Measurements from ENCODE around the gene SYS1. TPM values are rescaled to one million over a fixed set of nuclear protein-coding genes. Genes with fewer than 3 reads are reported as not detected.
A peak's percentile ranks its signal among the peaks of the same experiment; 100 is the strongest.

The SYS1 gene
- polyA plus RNA-seq, 1 donor: 18.7 TPM

DNA sequence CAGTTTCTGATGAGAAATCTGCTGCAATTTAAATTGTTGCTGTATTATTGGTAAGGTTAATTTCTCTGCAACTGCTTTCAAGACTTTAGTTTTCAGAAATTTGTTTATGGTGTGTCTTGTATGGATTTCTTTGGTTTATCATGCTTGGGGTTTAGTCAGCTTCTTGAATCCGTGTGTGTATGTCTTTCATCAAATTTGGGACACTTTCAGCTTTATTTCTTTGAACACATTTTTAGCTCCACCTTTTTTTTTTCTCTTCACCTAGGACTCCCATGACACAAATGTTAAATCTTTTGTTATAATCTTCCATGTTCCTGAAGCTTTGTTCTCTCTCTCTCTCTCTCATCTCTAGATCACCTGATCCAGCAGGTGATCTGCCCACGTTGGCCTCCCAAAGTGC lies 28.6 kb downstream of the SYS1 start:
- DNase-seq: no peak

DNA sequence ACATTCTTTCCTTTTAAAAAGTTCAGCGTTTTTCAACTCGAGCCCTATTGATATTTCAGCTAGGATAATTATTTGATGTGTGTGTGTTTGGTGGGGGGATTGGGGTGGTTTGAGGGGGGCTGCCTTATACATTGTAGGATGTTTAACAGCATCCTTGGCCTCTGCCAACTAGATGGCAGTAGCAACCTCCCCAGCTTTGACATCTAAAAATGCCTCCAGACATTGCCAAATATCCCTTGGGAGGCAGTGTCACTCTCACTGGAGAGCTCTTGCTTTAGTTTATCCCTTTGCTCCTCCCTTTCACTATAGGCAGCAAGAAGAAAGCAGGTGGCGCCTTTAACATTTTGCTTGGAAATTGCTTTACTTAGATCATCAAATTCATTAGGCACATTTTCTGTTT lies 29.8 kb downstream of the SYS1 start:
- DNase-seq: no peak

DNA sequence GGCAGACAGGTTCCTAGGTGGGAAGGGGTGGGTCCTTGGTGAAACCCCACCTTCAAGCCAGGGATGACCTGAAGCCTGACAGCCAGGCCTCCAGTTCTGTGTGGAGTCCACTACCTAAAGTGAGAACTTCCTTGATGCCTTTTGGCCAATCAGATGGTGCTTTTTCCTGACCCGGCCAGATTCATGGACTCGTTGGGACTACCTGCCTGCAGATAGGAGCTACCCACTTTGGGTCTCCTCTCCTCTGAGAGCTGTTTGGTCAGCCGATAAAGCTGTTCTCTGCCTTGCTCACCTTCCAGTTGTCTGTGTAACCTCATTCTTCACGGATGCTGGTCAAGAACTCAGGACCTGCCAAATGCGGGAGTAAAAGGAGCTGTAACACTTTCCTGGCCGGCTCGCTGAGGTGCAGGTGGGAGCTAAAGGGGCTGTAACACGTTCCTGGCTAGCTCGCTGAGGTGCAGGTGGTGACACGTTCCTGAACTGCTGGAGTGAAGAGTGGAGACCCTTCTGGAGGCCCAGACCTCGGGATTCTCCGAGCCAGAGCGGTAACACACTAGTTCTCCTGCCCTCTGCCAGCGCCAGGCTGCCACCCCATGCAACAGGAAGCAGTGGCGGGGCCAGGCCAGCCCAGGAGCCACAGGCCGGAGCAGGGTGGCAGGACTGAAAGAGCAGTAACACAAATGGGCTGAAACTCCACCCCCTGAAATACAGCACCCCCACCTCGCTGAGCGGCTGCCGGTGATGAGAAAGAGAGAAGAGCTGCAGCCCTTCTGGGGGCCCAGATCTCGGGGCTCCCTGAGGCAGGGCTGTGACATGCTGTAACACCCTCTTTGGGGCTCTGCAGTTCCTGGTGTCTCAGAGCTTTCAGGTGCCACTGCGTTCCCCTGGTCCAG lies 31.5 kb downstream of the SYS1 start:
- DNase-seq: no peak

DNA sequence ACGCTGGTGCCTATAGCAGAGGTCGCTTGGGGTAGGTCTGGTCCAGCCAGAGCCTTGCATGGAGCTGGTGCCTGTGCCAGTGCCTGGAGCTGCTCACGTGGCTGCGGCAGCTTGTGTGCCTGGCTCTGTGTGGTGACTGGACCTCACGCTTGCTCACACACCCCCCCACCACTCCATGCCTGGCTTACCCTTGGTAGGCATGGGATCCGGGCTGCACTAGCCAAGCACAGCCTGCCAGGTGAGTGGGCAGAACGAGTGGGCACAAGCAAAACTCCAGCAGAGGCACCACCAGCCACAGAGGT lies 32.1 kb downstream of the SYS1 start:
- DNase-seq: no peak

DNA sequence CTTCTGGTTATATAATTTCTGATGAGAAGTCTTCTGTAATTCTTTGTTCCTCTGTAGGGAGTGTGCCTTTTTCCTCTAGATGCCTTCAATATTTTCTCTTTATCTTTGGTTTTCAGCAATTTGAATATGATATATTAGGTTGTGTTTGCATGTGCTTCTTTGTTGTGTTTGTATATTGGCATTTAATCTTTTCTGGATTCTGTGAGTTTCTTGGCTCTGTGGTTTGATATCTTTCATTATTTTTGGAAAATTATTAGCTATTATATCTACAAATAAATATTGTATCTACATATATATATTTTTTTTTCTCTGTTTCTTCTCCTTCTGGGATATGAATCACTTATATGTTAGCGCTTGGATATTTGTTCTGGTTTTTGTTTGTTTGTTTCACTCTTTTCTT lies 36.1 kb downstream of the SYS1 start:
- no peak for DNase-seq

DNA sequence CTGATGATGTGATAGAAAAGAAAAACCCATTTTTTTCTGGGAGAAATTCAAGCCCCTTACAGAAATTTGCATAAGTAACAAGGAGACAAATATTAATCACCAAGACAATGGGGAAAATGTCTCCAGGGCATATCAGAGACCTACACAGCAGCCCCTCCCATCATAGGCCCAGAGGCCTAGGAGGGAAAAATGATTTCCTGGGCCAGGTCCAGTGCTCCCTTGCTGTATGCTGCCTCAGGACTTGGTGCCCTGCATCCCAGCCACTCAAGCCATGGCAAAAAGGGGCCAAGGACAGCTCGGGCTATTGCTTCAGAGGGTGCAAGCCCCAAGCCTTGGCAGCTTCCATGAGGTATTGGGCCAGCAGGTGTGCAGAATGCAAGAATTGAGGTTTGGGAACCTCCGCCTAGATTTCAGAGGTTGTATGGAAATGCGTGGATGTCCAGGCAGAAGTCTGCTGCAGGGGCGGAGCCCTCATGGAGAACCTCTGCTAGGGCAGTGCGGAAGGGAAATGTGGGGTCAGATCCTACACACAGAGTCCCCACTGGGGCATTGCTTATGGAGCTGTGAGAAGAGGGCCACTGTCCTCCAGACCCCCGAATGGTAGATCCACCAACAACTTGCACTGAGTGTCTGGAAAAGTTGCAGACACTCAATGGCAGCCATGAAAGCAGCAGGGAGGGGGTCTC lies 37.5 kb downstream of the SYS1 start:
- DNase-seq: no peak

DNA sequence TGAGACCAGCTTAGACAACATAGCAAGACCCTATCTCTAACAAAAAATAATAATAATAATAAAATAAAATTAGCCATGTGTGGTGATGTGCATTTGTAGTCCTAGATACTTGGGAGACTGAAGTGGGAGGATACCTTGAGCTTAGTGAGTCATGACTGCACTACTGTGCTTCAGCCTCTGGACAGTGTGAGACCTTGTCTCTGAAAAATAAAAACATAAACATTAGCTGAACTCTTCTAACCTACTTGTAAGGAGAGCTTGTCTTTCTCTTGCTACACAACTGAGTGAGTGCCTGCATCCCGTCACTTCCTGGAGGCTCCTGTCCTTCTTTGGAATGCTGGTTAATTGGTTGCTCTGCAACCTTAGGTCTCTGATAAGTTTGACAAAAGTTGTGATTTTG lies 40.0 kb downstream of the SYS1 start:
- DNase-seq: no peak

DNA sequence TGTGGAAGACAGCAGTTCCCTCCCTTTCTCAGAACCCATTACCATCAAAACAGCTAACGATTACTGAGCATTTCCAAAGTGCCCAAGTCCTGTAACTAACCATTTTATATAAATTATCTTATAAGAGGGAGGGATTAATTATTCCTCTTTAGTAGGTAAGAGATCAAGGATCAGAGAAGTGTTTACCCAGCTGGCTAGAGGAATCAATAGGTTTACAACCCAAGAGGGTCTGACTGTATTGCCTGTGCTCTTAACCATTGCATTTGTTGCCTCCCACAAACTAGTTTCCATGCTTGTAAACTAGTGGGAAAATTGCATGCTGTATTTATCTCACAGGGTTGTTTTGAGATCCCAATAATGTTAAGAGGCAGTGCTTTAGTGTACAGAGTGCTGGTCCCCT lies 41.5 kb downstream of the SYS1 start:
- no peak for DNase-seq

DNA sequence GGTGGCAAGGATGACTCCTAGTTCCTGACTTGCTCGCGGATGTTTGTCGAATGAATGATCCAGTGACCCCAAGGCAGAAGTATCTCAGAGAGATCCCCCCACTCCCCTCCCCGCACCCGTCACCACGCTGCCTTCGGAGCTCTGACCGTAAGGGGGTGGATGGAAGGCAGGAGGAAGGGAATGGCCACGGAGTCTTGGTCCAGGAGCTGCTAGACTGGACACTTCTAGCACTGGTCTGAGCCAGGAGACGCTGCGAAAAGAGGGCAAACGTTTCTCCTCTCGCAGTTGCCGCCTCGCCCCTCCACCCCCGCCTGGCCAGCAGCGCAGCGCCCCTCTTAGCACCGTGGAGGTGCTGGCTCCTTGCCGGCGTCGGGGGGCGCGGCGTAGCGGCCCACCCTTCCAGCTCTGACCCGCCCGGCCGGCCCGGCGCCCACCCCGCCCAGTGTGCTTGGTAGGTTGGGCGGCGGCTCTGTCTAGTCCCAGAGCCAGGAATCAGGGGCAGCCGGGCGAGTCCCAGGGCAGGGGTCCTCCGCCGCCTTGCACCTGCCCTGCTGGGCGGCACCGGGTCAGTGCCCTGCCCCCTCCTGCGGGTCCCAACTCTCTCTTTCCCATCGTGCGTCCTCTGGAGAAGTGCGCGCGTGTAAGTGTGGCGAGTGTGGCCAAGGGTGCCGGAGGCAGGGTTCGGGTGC lies 42.8 kb downstream of the SYS1 start:
- DNase-seq: no peak

DNA sequence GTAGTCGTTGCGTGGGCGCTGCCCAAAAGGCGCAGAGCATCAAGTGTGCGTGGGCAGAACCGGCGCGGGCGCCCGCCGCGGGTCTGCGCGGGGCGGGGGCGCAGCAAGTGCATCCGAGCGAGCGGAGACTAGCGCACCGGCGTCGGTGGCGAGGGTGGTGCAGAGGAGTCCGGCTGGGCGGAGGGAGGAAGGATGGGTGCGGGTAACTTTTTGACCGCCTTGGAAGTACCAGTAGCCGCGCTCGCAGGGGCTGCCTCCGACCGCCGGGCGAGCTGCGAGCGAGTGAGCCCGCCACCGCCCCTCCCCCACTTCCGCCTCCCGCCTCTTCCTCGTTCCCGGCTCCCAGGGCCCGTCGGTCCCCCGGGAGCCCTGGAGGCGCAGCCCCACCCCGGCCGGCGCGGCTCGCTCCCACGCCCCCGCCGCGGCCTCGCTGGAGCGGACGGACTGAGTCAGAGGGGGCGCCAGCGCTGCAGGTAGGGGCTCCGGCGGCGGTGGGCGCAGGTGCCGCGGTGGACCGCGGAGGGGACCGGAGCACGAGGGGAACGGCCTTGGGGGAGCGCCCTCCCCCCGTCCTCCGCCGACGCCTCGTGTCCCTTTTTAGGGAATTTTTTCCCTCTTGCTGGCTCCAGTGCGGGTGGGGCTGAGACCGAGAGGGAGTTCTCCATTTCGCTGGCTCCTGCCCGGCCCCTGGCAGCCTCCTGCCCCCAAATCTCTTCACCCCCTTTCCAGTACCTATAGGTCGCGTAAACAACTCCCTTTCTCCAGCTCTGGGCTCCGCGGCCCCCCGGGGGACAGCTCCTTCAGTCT lies 43.5 kb downstream of the SYS1 start:
- no peak for DNase-seq

DNA sequence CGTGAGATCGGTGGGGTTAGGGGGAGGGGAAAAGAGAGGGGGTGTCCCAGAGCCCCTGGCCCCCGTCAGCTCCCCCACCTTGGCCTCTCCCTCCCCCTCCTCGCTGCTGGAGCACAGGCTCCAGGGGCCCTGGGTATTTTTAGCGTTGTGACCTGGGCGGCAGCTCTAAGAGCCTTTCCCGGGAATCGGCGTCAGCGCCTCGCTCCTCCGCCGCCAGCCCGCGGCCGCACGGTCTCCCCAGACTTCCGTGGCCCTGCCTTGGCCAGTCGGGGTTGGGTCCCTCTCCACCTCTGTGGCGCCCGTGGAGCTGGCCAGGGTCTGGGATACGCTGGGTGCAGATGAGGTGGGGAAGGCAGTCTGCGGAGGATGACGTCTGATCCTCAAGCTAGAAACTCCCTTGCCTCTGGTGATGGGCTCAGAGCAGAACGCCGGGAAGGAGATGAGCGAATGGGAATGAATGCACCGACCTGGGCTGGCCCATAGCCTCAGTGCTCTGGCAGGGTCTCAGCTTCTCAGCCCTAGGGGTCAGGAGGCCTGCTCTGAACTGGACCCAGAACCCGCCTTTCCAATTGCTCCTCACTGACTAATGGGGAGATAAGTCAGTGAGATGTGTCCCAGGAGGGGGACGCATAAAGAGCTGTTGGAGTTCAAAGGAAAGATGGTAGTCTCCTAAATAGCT lies 44.2 kb downstream of the SYS1 start:
- DNase-seq: no peak

DNA sequence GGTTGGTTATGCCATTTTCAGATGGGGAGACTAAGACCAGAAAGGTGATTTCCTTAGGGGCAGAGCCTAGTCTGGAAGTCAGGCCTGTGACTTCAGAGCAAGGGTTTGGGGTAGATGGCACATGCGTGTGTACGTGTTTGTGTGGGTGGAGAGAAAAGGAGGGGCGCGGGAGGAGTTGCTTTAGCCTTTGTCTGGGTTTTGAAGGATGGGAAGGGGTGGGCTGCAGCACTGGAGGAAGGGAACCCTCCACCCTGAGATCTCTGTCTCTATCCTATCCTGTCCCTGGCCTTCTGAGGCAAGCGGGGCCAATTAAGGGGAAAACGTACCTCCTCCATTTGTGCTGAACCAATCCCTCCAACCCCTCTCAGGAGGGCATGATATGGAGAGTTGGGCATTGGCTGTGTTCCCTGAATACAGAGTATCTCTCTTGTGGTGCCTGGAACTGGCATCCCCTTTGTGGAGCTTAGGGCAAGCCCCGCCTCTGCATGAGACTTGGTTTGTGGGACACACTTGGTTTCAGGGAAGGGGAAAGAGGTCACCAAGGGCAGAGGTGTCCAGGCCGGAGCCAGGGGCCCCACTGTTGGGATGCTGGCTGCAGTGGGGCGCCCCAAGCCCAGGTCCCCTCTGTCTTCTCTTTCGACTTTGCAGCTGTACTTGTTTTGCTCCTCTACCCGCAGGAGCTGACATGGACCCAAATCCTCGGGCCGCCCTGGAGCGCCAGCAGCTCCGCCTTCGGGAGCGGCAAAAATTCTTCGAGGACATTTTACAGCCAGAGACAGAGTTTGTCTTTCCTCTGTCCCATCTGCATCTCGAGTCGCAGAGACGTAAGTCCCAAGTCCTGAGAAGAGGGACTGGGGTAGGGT lies 45.1 kb downstream of the SYS1 start, which contains the start of gene DBNDD2:
Gene DBNDD2 (plus strand): TSS at position 507 of the 863 bp plus-strand sequence. CDS start 179 bp downstream, at position 686.
- DNase-seq: no peak

DNA sequence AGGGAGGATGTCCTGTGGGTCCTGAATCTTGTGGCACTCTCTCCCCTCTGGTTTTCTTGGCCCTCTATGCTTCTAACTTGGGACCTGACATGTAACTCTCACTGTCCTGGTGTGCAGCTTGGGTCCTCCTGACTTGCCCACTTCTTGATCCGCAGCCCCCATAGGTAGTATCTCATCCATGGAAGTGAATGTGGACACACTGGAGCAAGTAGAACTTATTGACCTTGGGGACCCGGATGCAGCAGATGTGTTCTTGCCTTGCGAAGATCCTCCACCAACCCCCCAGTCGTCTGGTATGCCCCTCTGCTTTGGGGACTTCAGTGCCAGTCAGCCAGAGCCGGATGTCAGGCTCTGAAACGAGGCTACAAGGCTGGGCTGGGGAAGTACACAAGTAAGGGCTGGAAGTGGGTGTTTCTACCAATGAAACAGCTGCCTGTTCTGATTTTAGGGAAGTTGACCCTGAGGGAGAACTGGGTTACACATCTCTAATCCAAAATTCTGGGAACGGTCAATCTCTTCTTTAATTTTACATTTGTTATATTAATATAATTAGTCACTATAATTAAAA lies 45.8 kb downstream of the SYS1 start:
- DNase-seq: no peak

DNA sequence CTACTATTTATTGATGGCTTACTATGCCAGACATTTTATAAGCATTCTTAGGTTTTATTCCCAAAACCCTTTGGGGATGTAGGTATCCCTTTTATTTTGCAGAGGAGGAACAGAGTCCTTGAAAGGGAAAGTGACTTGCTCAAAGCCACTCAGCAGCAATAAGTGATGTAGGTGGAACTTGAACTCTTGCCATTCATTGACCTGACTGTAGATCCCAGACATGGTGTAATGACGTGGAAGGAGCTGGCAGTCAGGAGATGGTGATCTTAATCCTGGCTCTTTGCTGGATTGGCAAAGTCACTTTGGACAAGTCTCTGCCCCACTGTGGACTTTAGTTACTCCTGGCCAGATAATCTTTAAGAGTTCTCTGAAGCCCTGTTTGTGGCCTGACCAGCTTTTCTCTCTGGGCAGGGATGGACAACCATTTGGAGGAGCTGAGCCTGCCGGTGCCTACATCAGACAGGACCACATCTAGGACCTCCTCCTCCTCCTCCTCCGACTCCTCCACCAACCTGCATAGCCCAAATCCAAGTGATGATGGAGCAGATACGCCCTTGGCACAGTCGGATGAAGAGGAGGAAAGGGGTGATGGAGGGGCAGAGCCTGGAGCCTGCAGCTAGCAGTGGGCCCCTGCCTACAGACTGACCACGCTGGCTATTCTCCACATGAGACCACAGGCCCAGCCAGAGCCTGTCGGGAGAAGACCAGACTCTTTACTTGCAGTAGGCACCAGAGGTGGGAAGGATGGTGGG lies 46.7 kb downstream of the SYS1 start:
- no peak for DNase-seq

DNA sequence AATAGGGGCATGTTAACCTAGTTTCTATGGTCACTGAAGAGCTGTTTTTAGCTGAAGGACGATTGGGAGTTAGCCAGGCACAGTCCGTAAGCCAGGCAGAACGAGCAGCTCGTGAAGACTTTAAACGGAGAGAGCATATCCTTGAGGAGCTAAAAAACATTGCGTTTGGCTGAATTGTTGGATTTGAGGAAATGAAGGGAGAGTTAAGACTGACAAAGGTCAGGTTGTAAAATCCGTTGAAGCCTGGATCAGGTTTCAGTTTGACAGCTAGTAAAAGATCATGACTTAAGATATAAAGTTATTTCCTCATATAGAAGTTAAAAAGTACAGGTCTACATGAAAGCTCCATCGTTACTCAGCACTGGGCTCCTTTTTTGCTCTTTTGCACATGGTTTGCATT lies 47.9 kb downstream of the SYS1 start:
- no peak for DNase-seq

DNA sequence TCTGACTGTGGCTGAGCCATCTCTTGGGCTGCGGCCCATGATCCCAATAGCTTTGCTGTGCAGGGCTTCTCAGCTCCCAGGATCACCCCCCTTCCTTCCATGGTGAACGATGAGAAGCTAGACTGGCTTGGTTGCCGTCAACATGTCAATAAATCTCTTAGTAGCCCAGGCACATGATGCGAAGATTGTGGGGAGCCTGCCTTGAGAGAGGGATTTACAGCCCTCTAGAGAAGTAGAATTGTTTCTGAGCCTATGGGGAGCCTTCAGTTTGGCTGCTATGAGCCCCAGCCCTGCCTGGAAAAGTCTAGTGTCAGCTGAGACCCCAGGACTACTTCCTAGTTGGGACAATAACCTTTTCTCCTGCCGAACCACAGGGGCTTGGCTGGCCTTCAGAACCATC lies 49.7 kb downstream of the SYS1 start:
- DNase-seq: no peak

DNA sequence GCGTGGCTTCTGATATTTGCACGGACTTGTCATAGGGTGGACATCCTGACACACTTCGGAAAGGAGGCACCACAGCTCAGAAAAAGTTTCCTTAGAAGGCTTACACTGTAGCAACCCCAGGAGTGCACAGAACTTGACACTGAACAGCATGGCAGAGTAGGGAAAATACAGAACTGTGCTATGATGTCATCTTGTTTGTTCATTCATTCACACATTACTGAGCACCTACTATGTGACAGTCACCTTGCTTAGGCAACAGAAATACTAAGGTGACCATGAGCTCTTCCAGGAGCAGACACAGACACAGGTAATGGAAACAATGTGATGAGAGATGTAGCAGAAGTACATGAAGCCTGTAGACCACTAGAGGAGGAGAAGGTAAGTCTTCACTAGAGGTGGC lies 50.5 kb downstream of the SYS1 start:
- DNase-seq: no peak

DNA sequence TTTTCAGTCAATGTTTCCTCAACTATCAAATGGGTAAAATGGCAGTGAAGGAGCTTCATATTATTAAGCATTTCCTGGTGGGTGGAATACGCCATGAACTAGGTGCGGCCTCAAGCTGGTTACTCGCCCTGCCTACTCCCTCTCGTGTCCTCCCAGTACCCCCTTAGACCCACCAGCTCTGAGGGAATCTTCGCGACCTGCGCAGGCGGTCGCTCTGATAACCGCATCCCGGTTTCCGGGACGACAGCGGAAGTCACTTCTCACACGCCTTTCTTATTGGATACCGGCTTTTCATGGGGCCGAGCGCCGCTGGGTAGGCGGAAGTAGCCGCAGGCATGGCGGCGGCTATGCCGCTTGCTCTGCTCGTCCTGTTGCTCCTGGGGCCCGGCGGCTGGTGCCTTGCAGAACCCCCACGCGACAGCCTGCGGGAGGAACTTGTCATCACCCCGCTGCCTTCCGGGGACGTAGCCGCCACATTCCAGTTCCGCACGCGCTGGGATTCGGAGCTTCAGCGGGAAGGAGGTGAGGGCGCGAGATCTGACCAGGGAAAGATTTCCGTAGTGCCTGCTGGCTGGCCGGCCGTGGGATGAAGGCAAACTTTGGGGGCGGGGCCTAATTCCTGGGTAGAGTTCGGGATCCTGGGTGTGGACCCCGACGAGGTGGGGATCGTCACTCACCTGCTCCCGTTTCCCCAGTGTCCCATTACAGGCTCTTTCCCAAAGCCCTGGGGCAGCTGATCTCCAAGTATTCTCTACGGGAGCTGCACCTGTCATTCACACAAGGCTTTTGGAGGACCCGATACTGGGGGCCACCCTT lies 53.1 kb downstream of the SYS1 start, which contains the start of gene PIGT:
Gene PIGT (plus strand): TSS at position 320 of the 816 bp plus-strand sequence. CDS start 16 bp downstream, at position 336.
- peak; percentile 86 for DNase-seq

DNA sequence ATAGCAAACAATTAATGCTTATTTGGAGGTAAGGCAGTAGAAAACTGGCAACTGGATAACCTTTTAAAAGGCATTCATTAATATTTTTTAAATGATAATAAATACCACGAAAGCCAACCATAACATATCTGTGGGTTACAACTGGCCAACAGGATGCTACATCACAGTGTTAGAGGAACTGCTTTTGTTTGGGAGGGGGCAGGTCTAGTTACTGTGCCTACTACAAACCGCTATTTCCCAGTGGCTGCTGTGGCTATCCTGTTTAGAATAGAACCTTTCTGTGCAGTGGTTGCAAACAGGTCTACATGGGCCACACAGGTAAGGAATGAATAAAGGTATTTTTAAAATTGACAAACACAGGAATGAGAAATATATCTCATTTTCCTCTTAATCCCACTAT lies 54.0 kb downstream of the SYS1 start:
- DNase-seq: no peak

Data from hindlimb muscle (tissue), 1 donor.